ENCODE data around the gene MOB3B.
"Not testable (repeated sequence)": the region's sequence is repeated elsewhere in the genome, so short reads cannot be mapped to it uniquely, and the experiment has no call there.

The MOB3B gene

GRCh38 chr9:27442464-27442863, 87.2 kb downstream of the MOB3B start:
- DNase-seq: no peak

GRCh38 chr9:27441741-27442070, 87.9 kb downstream of the MOB3B start:
- DNase-seq: no peak

GRCh38 chr9:27440888-27441740, 88.5 kb downstream of the MOB3B start:
- DNase-seq: no peak

- DNase-seq: no peak
Observed at GRCh38 chr9:27438522-27438921, 91.1 kb downstream of the MOB3B start.

GRCh38 chr9:27437652-27438373, 91.8 kb downstream of the MOB3B start:
- DNase-seq: no peak

GRCh38 chr9:27436234-27436633, 93.4 kb downstream of the MOB3B start:
- no peak for DNase-seq

- no peak for DNase-seq
Observed at GRCh38 chr9:27433631-27434325, 95.8 kb downstream of the MOB3B start.

GRCh38 chr9:27432308-27432707, 97.3 kb downstream of the MOB3B start:
- no peak for DNase-seq

- no peak for DNase-seq
Observed at GRCh38 chr9:27431543-27432147, 98.0 kb downstream of the MOB3B start.

GRCh38 chr9:27430750-27431535, 98.7 kb downstream of the MOB3B start:
- no peak for DNase-seq

- DNase-seq: no peak
Observed at GRCh38 chr9:27429917-27430316, 99.7 kb downstream of the MOB3B start.

GRCh38 chr9:27429436-27429835, 100.2 kb downstream of the MOB3B start:
- DNase-seq: no peak

- no peak for DNase-seq
Observed at GRCh38 chr9:27428551-27428950, 101.1 kb downstream of the MOB3B start.

- peak; percentile 18 for DNase-seq
Observed at GRCh38 chr9:27427272-27427643, 102.4 kb downstream of the MOB3B start.

- DNase-seq: no peak
Observed at GRCh38 chr9:27426511-27427271, 102.9 kb downstream of the MOB3B start.

GRCh38 chr9:27425827-27426510, 103.6 kb downstream of the MOB3B start:
- no peak for DNase-seq

- no peak for DNase-seq
Observed at GRCh38 chr9:27423915-27424710, 105.5 kb downstream of the MOB3B start.

- no peak for DNase-seq
Observed at GRCh38 chr9:27422279-27422834, 107.3 kb downstream of the MOB3B start.

- no peak for DNase-seq
Observed at GRCh38 chr9:27421577-27421976, 108.0 kb downstream of the MOB3B start.

- DNase-seq: not testable (repeated sequence)
Observed at GRCh38 chr9:27419558-27419957, 110.1 kb downstream of the MOB3B start.
